A673 (cell line): ENCODE data around the gene DCLK2.

Experiments used
- CTCF ChIP-seq: fragments of 300-800, 200-600 bp; sonication (generic); conservative IDR thresholded peaks from 2 replicates; pipeline ENCODE4 v1.5.1; 2017; ENCODE audit warnings: low read depth, mild to moderate bottlenecking, antibody characterized with exemption, low read length, moderate library complexity, mixed read lengths
- EZH2 ChIP-seq: fragments of 200-600 bp; sonication (generic); IDR thresholded peaks from 2 replicates; pipeline ENCODE4 v1.6.1; 2017; ENCODE audit warnings: borderline replicate concordance, low read depth, mild to moderate bottlenecking, mixed read lengths, antibody characterized with exemption, low read length; ENCODE audit not compliant: poor library complexity, severe bottlenecking

- TF ChIP-seq CTCF (no peak), EZH2 (no peak)
Observed at GRCh38 chr4:150096625-150097024, 18.4 kb downstream of the DCLK2 start.
